ENCODE results near the gene HIVEP3. TPM values are rescaled to one million over a fixed set of nuclear protein-coding genes. Genes with fewer than 3 reads are reported as not detected.
A peak's percentile ranks its signal among the peaks of the same experiment; 100 is the strongest.

HIVEP3 gene
- total and polyA plus RNA-seq, 8 donors = 1.8 to 65.3 (median 3.8) TPM

DNA sequence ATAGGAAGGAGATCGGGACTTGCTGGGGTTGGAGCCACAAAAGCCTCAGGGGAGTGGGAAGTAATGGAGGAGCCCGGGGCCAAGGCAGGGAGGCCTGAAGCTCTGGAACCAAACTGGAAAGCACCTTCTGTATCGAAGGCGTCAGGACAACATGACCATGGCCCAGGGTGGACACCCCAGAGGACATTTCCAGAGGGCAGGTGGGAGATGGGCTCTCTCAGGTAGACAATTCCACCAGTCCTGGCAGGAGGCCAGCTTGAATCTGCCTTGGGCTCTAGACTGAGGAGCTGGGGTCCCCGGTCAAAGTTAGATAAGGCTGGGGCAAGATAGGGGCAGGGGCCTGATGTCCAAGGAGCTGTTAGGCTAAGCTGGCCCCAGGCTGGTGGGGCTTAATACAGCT lies 329.3 kb downstream of the HIVEP3 start:
- Histone ChIP-seq H3K27me3 (no peaks in the 10 kb centered on the region), H3K9me3 (peaks cover 0 to 8% (median 0%) of the 10 kb centered on the region in 4 donors), H3K4me3 (no peak overlapping the region), H3K4me1 (no peaks in the 10 kb centered on the region), H3K36me3 (peaks cover 0 to 6% (median under 1%) of the 10 kb centered on the region in 4 donors), H3K27ac (no peak overlapping the region)
- intact Hi-C loops (cut with DNase I; ENCODE audit: low total_unique reads) = no loop called here
- no peak for TF ChIP-seq POLR2AphosphoS5 (IDR thresholded peaks at IDR 0.05)
- no peak for TF ChIP-seq POLR2A (IDR thresholded peaks at IDR 0.05)
- no peak for TF ChIP-seq EP300 (IDR thresholded peaks at IDR 0.05)
- DNase-seq = peak in 1 of 2 donors; percentile 21
- WGBS, 5 donors = 88 to 99% (median 94%) methylated on average over 4 to 5 of the region's 5 CpGs

DNA sequence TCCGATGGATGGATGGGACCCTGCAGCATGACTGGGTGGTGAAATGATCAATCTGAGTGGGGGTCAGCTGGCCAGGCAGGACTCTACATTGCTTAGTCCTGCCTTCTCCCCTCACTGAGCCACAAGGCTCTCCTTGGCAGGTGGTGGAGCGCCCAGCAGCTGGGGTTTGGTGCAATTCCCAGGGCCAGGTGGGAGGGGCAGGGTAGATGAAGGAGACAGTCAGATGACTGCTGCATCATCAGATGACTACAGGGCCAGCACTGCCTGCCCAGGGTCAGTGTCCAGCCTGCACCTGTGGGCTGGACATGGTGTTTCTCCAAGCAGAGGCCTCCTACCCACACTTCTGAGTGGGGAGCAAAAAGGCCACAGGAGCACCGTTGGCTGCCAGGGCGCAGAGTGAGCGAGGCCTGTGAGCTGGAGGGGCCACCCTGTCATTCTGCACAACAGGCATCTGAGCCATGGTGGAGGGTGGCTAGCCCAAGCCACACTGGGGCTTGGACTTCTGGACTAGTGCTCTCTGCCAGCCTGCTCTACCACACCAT lies 330.3 kb downstream of the HIVEP3 start:
- H3K36me3 ChIP-seq = peaks cover 0 to 10% (median 5%) of the 10 kb centered on the region in 4 donors
- H3K27ac ChIP-seq = no peak overlapping the region
- peaks cover 0 to 8% (median 0%) of the 10 kb centered on the region in 4 donors for H3K9me3 ChIP-seq
- H3K4me3 ChIP-seq = no peak overlapping the region
- H3K27me3 ChIP-seq = no peaks in the 10 kb centered on the region
- DNase-seq = peak in 1 of 2 donors; percentile 17
- no peaks in the 10 kb centered on the region for H3K4me1 ChIP-seq
- WGBS, 5 donors = 85 to 100% (median 94%) methylated on average over 4 to 5 of the region's 5 CpGs
- intact Hi-C loops (cut with DNase I; ENCODE audit: low total_unique reads) = no loop called here
- TF ChIP-seq, protein P1, sequence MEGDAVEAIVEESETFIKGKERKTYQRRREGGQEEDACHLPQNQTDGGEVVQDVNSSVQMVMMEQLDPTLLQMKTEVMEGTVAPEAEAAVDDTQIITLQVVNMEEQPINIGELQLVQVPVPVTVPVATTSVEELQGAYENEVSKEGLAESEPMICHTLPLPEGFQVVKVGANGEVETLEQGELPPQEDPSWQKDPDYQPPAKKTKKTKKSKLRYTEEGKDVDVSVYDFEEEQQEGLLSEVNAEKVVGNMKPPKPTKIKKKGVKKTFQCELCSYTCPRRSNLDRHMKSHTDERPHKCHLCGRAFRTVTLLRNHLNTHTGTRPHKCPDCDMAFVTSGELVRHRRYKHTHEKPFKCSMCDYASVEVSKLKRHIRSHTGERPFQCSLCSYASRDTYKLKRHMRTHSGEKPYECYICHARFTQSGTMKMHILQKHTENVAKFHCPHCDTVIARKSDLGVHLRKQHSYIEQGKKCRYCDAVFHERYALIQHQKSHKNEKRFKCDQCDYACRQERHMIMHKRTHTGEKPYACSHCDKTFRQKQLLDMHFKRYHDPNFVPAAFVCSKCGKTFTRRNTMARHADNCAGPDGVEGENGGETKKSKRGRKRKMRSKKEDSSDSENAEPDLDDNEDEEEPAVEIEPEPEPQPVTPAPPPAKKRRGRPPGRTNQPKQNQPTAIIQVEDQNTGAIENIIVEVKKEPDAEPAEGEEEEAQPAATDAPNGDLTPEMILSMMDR (IDR thresholded peaks at IDR 0.05) = no peak
- no peak for TF ChIP-seq POLR2AphosphoS5 (IDR thresholded peaks at IDR 0.05)
- TF ChIP-seq EP300 (IDR thresholded peaks at IDR 0.05) = no peak
- TF ChIP-seq POLR2A (IDR thresholded peaks at IDR 0.05) = no peak

DNA sequence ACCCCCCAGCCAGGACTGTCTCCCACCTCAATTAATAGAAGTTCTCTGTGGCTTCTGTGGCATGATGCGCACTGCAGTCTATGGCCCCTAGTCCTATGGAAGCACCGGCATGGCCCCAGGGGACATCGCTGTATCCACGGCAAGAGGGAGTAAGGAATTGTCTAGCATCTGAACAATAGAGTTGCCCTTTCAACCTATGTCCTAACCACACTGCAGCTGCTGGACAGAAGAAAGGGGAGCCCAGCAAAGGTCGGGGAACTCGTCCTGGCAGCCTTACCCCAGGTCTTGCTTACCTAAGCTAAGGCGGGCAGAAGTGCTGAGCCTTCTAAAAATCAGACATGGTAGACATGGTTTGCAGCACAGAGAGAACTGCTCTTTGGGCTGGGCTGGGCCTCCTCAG lies 330.9 kb downstream of the HIVEP3 start:
- Histone ChIP-seq H3K27ac (no peak overlapping the region), H3K4me3 (no peak overlapping the region), H3K4me1 (no peaks in the 10 kb centered on the region), H3K9me3 (peaks cover 0 to 8% (median 0%) of the 10 kb centered on the region in 4 donors), H3K36me3 (peaks cover 0 to 11% (median 5%) of the 10 kb centered on the region in 4 donors), H3K27me3 (no peaks in the 10 kb centered on the region)
- TF ChIP-seq, protein P1 (IDR thresholded peaks at IDR 0.05) = no peak
- TF ChIP-seq POLR2A (IDR thresholded peaks at IDR 0.05) (no peak), POLR2AphosphoS5 (IDR thresholded peaks at IDR 0.05) (no peak), EP300 (IDR thresholded peaks at IDR 0.05) (no peak)
- intact Hi-C loops (cut with DNase I; ENCODE audit: low total_unique reads) = no loop called here
- peak in 1 of 2 donors; percentile 11 for DNase-seq
- WGBS, 5 donors = 91 to 96% (median 94%) methylated on average over 7 of the region's 7 CpGs

DNA sequence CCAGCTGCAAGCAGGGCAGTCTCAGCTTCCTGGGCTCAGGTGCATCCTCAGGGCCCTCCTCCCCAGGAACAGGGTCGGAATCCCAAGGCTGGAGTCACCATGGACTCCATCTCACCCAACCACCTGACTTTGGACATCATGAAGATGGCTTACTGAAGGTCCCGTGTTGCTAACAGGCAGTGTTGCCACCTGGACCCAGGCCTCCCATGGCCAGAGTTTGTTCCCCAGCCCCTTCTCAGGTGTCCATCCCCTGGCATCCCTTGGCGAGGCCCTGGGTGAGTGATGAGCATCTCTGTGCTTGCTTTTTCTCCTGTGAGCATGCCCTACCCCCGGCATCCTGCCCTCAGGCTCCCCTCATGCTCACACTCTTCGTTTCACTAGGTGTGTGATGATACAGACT lies 332.5 kb downstream of the HIVEP3 start:
- H3K27me3 ChIP-seq = no peaks in the 10 kb centered on the region
- intact Hi-C loops (cut with DNase I; ENCODE audit: low total_unique reads) = no loop called here
- H3K36me3 ChIP-seq = peaks cover 0 to 11% (median 5%) of the 10 kb centered on the region in 4 donors
- H3K4me3 ChIP-seq = no peak overlapping the region
- no peak for TF ChIP-seq POLR2A (IDR thresholded peaks at IDR 0.05)
- no peak for TF ChIP-seq POLR2AphosphoS5 (IDR thresholded peaks at IDR 0.05)
- H3K4me1 ChIP-seq = no peaks in the 10 kb centered on the region
- H3K27ac ChIP-seq = no peak overlapping the region
- 82 to 93% (median 88%) methylated on average over 4 to 5 of the region's 5 CpGs for WGBS, 5 donors
- peaks cover 0 to 8% (median 0%) of the 10 kb centered on the region in 4 donors for H3K9me3 ChIP-seq
- peak in 1 of 2 donors; percentile 15 for DNase-seq

DNA sequence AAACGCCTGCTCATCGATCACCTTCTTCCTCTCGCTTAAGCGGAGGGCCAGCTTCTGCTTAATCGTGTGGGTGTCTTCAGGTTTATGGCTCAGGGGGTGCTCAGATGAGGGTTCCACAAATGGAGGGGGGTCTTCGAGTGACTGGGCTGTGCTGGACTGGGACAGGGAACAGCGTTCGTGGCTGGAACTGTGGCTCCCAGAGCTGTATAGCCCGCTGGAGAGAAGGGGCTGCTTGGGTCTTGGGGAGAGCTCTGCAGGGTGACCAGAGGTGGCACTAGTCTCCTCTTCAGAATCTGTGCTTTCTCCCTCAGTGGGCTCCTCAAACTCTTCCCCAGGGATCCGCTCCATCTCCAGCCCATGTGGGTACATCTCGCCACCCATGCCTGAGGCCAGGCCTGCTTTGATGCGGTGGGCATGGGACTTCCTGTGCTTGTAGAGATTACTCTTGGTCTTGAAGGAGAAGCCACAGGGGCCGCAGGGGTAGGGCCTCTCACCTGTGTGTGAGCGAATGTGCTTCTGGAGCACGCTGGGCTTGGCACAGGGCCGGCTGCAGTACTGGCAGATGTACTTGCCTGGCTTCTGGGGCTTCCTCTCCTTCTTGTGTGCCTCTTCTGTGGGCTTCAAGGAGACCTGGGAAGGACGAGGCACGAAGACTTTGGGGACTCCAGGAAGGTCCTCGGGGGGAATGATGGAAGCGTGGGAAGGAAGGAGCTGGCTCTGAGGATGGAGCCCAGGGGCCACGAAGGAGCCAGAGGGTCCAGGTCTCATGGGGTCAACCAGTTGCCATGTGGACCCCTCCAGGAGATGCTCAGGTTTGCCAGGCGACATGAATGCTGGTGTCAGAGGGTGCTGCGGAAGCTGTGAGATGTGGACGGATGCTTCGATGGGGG lies 334.8 kb downstream of the HIVEP3 start:
- H3K4me3 ChIP-seq = no peak overlapping the region
- no peaks in the 10 kb centered on the region for H3K9me3 ChIP-seq
- H3K4me1 ChIP-seq = no peaks in the 10 kb centered on the region
- DNase-seq = peak in 1 of 2 donors; percentile 23
- intact Hi-C loops (cut with DNase I; ENCODE audit: low total_unique reads) = no loop called here
- TF ChIP-seq, protein P1 (IDR thresholded peaks at IDR 0.05) = no peak
- TF ChIP-seq EP300 (IDR thresholded peaks at IDR 0.05) (no peak), POLR2AphosphoS5 (IDR thresholded peaks at IDR 0.05) (no peak), POLR2A (IDR thresholded peaks at IDR 0.05) (no peak)
- WGBS, 5 donors = 93 to 95% (median 95%) methylated on average over 22 to 25 of the region's 25 CpGs
- peaks cover 0 to 11% (median 5%) of the 10 kb centered on the region in 4 donors for H3K36me3 ChIP-seq
- H3K27ac ChIP-seq = no peak overlapping the region
- H3K27me3 ChIP-seq = no peaks in the 10 kb centered on the region
